C4-2B (cell line): ENCODE measurements around the gene C10orf90.

Source experiments
- H3K27ac ChIP-seq: fragments of 450-650 bp; 2 replicates; pipeline ENCODE4 v1.5.1; 2017
- CTCF ChIP-seq: fragments of 450-650 bp; conservative IDR thresholded peaks from 2 replicates; pipeline ENCODE4 v1.5.1; 2017; ENCODE audit warnings: mild to moderate bottlenecking
- ZFX ChIP-seq: fragments of 450-650 bp; IDR thresholded peaks from 2 replicates; pipeline ENCODE4 v1.6.1; 2017

Gene C10orf90

GRCh38 chr10:126475074-126475691 is 195.3 kb downstream of the C10orf90 start:
- H3K27ac ChIP-seq = no peak overlapping the region

GRCh38 chr10:126474031-126474430 is 196.5 kb downstream of the C10orf90 start:
- TF ChIP-seq ZFX (no peak), CTCF (no peak)
- H3K27ac ChIP-seq = no peak overlapping the region

More at GRCh38 chr10:126475074-126475691, 195.3 kb downstream of the C10orf90 start:
- TF ChIP-seq ZFX (no peak), CTCF (no peak)

GRCh38 chr10:126470991-126471390 is 199.5 kb downstream of the C10orf90 start:
- TF ChIP-seq CTCF (no peak), ZFX (no peak)
- no peak overlapping the region for H3K27ac ChIP-seq

- no peak overlapping the region for H3K27ac ChIP-seq
- TF ChIP-seq ZFX (no peak), CTCF (no peak)
Measured at GRCh38 chr10:126469692-126470091, 200.8 kb downstream of the C10orf90 start.

- no peak overlapping the region for H3K27ac ChIP-seq
- TF ChIP-seq ZFX (no peak), CTCF (no peak)
Measured at GRCh38 chr10:126468876-126469643, 201.4 kb downstream of the C10orf90 start.

- TF ChIP-seq ZFX = no peak
- TF ChIP-seq CTCF = no peak
- H3K27ac ChIP-seq = no peak overlapping the region
Measured at GRCh38 chr10:126468467-126468866, 202.0 kb downstream of the C10orf90 start.

GRCh38 chr10:126465771-126466170 is 204.7 kb downstream of the C10orf90 start:
- TF ChIP-seq ZFX (no peak), CTCF (no peak)
- no peak overlapping the region for H3K27ac ChIP-seq
